Measurements from ENCODE around the gene CDS2.

The CDS2 gene

GRCh38 chr20:5153612-5154542 lies 27.1 kb downstream of the CDS2 start:
- no peak for TF ChIP-seq ZNF274 (IDR thresholded peaks at IDR 0.05; ENCODE audit: low read depth, low read length)
- H3K4me3 ChIP-seq (ENCODE audit: low read length), result no peak overlapping the region

DNA sequence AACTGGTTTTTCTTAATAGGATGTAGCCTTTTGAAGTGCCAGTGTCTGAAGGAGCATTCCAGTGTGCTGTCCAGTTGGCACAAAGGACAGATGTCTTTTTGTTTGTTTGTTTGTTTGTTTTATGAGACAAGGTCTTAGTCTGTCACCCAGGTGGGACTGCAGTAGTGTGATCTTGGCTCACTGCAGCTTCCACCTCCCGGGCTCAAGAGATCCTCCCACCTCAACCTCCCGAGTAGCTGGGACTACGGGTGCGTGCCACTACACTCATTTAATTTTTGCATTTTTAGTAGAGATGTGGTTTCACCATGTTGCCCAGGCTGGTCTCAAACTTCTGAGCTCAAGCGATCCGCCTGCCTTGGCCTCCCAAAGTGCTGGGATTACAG lies 27.7 kb downstream of the CDS2 start:
- TF ChIP-seq ZNF274 (IDR thresholded peaks at IDR 0.05; ENCODE audit: low read depth, low read length), result no peak

GRCh38 chr20:5155404-5155803 lies 28.6 kb downstream of the CDS2 start:
- no peak for TF ChIP-seq ZNF274 (IDR thresholded peaks at IDR 0.05; ENCODE audit: low read depth, low read length)
- H3K4me3 ChIP-seq (ENCODE audit: low read length), result no peak overlapping the region

More for the DNA sequence above, 27.7 kb downstream of the CDS2 start:
- H3K4me3 ChIP-seq (ENCODE audit: low read length), result no peak overlapping the region

GRCh38 chr20:5156675-5157448 lies 30.1 kb downstream of the CDS2 start:
- no peak for TF ChIP-seq ZNF274 (IDR thresholded peaks at IDR 0.05; ENCODE audit: low read depth, low read length)

DNA sequence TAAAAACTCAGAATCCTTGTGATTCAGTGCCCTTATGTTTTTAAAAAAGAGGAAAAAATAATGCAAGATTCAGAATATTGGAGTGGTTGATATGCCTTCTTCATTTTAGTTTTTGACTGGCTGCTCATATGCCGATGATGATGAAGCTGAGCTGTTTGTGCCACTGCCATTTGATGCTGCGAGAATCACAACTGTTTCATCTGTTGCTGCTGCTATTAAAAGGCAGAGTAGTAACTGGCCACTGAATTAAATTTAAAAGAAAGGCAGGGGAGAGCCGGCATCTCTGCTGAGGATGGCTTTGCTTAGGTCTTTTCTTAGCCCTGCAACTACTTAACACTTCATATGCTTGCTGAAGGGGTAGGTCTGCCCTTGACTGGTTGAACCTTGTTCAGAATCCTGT lies 33.1 kb downstream of the CDS2 start:
- TF ChIP-seq ZNF274 (IDR thresholded peaks at IDR 0.05; ENCODE audit: low read depth, low read length), result no peak
- no peak overlapping the region for H3K4me3 ChIP-seq (ENCODE audit: low read length)

More at GRCh38 chr20:5156675-5157448, 30.1 kb downstream of the CDS2 start:
- H3K4me3 ChIP-seq (ENCODE audit: low read length), result no peak overlapping the region

DNA sequence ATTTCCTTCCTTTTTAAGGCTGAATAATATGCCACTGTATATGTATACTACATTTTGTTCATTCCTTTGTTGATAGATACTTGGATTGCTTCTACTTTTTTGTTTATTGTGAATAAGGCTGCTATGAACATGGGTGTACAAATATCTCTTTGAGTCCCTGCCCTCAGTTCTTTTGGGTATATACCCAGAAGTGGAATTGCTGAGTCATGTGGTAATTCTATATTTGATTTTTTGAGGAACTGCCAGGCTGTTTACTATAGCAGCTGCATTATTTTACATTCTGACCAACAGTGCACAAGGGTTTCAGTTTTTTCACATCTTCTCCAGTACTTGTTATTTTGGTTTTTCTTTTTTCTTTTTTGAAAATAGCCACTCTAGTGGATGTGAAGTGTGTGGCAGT lies 34.1 kb downstream of the CDS2 start:
- H3K4me3 ChIP-seq (ENCODE audit: low read length), result no peak overlapping the region
- no peak for TF ChIP-seq ZNF274 (IDR thresholded peaks at IDR 0.05; ENCODE audit: low read depth, low read length)

DNA sequence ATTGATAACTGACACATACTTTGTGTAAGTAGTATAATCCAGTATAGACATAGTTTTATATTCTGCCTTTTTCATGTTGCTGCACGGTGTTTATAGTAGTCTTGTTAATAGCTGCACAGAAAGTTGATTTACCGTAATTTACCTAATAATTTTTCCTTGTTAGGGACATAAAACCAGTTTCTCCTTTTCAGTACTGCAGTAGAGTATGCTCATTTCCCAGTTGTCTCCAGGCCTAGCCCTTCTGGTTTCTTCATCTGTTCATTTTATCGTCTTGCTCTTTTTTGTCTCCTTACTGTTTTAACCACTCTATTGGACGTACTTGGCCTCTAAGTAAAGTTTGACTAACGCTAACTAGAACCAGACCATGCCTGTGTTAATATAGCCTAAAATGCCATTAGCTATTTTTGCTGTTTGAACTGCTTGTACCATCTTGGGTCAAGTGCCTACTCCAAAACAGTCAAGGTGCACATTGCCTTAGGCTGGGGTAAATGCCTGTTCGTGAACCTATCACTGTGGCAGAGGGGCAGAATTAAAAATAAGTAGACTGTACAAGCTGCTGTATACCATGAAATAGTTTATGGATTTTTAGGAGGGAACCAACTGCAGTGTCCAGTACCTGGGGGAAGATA lies 34.8 kb downstream of the CDS2 start:
- no peak for TF ChIP-seq ZNF274 (IDR thresholded peaks at IDR 0.05; ENCODE audit: low read depth, low read length)
- no peak overlapping the region for H3K4me3 ChIP-seq (ENCODE audit: low read length)

DNA sequence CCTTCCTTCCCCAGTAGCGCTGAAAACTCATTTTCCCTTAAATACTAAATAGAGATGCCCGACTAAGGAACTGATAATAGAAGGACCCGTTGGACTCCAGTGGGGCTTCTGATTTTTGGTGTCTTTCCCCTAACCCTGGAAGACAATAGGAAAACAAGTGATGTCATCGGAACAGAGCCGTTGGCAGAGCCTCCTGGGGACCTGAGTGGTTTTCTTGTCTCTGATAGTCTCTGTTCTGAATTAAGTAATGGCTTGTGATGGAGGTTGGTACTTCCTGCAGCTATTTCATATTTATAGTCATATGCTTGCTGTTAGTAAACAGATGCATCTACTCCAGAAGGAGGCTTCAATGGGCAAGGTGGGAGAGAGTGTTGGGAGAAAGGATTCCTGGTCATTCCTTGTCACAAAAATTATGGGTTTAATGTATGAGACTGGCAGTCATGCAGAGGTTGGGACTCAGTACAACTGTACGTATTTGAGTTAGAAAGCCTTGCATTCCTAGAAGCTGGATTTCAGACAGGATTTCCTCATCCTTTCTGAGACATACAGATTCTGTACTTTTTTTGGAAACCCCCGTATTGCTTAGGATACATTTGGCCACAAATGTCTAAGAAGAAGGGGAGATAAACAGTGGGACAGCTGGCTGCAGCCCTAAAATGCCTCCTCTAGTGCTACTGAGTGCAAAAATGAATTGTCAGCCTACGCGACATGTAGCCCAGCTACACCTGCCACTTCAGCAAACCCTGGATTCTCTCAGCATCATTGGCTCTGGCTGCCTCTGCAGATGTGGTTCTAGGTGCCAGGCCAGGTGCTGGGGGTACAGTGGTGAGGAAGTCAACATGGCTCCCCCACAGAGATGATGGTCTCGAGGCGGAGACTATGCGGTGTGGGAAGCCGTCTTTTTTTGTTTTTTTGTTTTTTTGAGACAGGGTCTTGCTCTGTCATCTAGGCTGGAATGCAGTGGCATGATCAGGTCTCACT lies 38.1 kb downstream of the CDS2 start:
- H3K4me3 ChIP-seq (ENCODE audit: low read length), result no peak overlapping the region
- TF ChIP-seq ZNF274 (IDR thresholded peaks at IDR 0.05; ENCODE audit: low read depth, low read length), result no peak

DNA sequence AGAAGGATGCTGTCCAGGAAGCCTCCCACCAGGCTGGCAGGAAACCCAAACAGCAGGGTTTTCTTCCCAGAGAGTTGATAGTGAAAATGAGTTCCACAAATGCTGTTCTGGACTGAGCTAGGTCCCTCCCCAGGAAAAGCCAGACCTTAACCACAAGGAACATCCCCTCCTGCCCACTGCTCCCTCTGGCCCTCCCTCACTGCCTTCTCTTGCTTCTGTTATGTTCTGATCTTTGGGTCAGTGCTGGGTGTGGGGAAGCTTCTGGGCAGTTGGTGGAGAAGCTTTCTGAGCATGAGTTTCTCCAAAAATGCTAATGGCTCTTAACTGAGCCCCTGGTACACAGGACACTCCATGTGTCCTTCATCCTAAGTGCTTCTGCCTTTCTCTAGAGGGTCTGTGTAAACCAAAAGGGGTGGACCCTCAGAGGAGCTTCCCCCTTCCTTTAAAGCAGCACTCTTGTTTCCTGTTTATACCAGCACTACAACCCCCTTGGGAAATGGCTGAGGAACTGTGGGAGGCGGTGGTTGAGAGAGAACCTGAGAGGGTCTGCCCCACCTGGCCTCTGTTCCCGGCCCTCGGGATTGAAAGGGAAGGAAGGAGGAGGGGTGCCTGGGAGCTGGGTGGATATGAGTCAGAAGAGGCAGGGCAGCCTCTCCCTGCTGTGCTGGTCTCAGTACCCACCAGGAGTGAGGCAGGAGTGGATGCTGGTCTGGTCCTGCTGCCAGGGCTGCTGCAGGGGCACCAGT lies 42.0 kb downstream of the CDS2 start:
- no peak overlapping the region for H3K4me3 ChIP-seq (ENCODE audit: low read length)
- no peak for TF ChIP-seq ZNF274 (IDR thresholded peaks at IDR 0.05; ENCODE audit: low read depth, low read length)

DNA sequence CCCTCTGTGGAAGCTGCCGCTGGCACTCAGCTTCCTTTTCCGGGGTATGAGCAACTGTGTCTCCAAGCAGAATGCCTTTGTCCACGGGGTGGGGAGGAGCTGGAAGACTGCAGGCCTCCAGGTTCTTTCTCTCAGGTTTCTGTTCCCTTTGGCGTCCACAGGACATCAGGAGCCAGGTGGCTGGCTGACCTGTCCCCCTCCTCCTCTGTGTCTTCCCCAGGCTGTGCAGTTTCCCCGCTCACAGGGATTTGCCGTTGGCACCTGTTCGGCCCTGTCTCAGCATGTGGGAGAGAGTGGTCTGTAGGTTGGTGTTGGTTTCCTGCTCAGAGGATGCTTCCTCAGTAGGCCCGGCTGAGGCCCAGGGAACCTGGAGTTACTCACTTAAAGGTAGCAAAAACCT lies 43.5 kb downstream of the CDS2 start:
- TF ChIP-seq ZNF274 (IDR thresholded peaks at IDR 0.05; ENCODE audit: low read depth, low read length), result no peak
- no peak overlapping the region for H3K4me3 ChIP-seq (ENCODE audit: low read length)

GRCh38 chr20:5171064-5171789 lies 44.4 kb downstream of the CDS2 start:
- no peak for TF ChIP-seq ZNF274 (IDR thresholded peaks at IDR 0.05; ENCODE audit: low read depth, low read length)
- no peak overlapping the region for H3K4me3 ChIP-seq (ENCODE audit: low read length)

GRCh38 chr20:5171790-5172164 lies 45.0 kb downstream of the CDS2 start:
- no peak for TF ChIP-seq ZNF274 (IDR thresholded peaks at IDR 0.05; ENCODE audit: low read depth, low read length)
- no peak overlapping the region for H3K4me3 ChIP-seq (ENCODE audit: low read length)

Data from GM08714 (cell line).